ENCODE results near the gene TAF4B.
A peak's percentile ranks its signal among the peaks of the same experiment; 100 is the strongest.

TAF4B gene, protein sequence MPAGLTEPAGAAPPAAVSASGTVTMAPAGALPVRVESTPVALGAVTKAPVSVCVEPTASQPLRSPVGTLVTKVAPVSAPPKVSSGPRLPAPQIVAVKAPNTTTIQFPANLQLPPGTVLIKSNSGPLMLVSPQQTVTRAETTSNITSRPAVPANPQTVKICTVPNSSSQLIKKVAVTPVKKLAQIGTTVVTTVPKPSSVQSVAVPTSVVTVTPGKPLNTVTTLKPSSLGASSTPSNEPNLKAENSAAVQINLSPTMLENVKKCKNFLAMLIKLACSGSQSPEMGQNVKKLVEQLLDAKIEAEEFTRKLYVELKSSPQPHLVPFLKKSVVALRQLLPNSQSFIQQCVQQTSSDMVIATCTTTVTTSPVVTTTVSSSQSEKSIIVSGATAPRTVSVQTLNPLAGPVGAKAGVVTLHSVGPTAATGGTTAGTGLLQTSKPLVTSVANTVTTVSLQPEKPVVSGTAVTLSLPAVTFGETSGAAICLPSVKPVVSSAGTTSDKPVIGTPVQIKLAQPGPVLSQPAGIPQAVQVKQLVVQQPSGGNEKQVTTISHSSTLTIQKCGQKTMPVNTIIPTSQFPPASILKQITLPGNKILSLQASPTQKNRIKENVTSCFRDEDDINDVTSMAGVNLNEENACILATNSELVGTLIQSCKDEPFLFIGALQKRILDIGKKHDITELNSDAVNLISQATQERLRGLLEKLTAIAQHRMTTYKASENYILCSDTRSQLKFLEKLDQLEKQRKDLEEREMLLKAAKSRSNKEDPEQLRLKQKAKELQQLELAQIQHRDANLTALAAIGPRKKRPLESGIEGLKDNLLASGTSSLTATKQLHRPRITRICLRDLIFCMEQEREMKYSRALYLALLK

DNA sequence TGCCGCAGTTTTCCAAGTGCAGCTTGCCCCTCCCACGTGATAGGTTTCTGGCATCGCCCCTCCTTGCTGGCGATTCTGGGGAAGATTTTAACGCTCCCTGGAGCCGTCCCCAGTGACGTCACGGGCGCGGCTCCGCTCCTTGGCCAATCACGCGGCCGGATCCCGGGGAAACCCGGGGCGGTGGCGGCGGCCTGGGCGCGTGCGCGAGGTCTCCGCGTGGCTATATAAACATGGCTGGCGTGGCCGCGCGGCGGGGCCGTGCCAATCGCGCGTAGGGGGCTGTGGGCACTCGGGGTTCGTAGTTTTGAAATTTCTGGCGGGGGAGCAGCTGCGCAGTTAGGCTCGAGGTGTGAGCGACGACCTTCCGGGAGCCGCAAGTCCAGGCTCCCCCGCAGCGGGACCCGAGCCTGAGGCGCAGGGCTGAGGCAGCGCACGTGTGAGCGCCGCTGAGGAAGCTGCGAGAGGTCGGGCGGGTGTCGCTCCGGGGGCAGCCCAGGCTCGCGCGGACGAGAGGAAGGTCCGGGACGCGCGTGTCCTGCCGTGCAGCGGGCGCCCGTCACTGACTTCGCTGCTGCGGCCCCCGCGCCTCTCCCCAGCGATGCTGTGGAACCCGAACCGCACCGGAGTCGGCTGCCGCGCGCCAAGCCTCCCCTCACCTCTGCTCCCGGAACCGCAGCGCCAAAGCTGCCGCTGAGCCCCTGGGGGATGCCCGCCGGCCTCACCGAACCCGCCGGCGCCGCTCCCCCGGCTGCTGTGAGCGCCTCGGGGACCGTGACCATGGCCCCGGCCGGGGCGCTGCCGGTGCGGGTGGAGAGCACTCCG is at the start of gene TAF4B:
Gene TAF4B, plus strand, starts transcription at position 217 of the 822 bp plus-strand sequence. Its CDS starts 489 bp downstream, at position 706.
- H3K27me3 ChIP-seq (ENCODE audit: insufficient read depth, low read length) = no peaks in the 10 kb centered on the region
- no peaks in the 10 kb centered on the region for H4K20me1 ChIP-seq (ENCODE audit: insufficient read depth, low read length)
- no peak for TF ChIP-seq EZH2 (IDR thresholded peaks at IDR 0.05; ENCODE audit: borderline replicate concordance, low read length)
- TF ChIP-seq, protein P1, sequence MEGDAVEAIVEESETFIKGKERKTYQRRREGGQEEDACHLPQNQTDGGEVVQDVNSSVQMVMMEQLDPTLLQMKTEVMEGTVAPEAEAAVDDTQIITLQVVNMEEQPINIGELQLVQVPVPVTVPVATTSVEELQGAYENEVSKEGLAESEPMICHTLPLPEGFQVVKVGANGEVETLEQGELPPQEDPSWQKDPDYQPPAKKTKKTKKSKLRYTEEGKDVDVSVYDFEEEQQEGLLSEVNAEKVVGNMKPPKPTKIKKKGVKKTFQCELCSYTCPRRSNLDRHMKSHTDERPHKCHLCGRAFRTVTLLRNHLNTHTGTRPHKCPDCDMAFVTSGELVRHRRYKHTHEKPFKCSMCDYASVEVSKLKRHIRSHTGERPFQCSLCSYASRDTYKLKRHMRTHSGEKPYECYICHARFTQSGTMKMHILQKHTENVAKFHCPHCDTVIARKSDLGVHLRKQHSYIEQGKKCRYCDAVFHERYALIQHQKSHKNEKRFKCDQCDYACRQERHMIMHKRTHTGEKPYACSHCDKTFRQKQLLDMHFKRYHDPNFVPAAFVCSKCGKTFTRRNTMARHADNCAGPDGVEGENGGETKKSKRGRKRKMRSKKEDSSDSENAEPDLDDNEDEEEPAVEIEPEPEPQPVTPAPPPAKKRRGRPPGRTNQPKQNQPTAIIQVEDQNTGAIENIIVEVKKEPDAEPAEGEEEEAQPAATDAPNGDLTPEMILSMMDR (IDR thresholded peaks at IDR 0.05; ENCODE audit: low read length) = no peak
- peak within 1 kb of the TSS; percentile 97 for H3K4me2 ChIP-seq (ENCODE audit: low read length)
- H3K79me2 ChIP-seq (ENCODE audit: insufficient read depth, low read length) = peaks cover 42% of the 10 kb centered on the region
- H3K9me2 ChIP-seq (ENCODE audit: low read depth, low read length) = no peaks in the 10 kb centered on the region
- peak within 1 kb of the TSS; percentile 78 for H3K9ac ChIP-seq (ENCODE audit: low read length)
- H3K36me3 ChIP-seq (ENCODE audit: insufficient read depth, low read length) = peaks cover 10% of the 10 kb centered on the region
- H3K4me1 ChIP-seq (ENCODE audit: insufficient read depth, low read length, severe bottlenecking) = peaks cover 29% of the 10 kb centered on the region
- H3F3A ChIP-seq (ENCODE audit: insufficient read depth, low read length) = no peaks in the 10 kb centered on the region
- H3K4me3 ChIP-seq (ENCODE audit: low read depth, low read length, poor library complexity, severe bottlenecking) = peak within 1 kb of the TSS; percentile 73
- peak within 1 kb of the TSS; percentile 11 for H3K27ac ChIP-seq (ENCODE audit: low read depth, low read length, poor library complexity, severe bottlenecking)
- H2AFZ ChIP-seq (ENCODE audit: low read length) = peak within 1 kb of the TSS; percentile 99
- H3K9me3 ChIP-seq (ENCODE audit: low read length) = no peaks in the 10 kb centered on the region

DNA sequence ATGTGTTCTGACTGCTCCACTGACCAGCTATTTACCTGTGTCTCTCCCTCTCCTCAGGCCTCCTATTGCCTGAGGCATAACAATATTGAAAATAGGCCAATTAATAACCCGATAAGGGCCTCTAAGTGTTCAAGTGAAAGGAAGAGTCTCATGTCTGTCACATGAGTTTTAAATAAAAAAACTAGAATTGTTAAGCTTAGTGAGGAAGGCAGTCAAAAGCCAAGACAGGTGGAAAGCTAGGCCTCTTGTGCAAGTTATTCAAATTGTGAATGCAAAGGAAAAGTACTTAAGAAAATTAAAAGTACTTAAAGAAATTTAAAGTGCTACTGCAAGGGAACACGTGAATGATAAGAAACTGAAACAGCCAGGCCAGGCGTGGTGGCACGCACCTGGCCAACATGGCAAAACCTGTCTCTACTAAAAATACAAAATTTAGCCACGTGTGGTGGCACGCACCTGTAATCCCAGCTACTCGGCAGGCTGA is 44.9 kb upstream of the TAF4B start:
- Histone ChIP-seq H4K20me1 (ENCODE audit: insufficient read depth, low read length) (no peaks in the 10 kb centered on the region), H3F3A (ENCODE audit: insufficient read depth, low read length) (no peaks in the 10 kb centered on the region), H3K9me2 (ENCODE audit: low read depth, low read length) (no peaks in the 10 kb centered on the region), H3K27me3 (ENCODE audit: insufficient read depth, low read length) (no peaks in the 10 kb centered on the region), H3K27ac (ENCODE audit: low read depth, low read length, poor library complexity, severe bottlenecking) (peak overlapping the region; percentile 63), H3K4me3 (ENCODE audit: low read depth, low read length, poor library complexity, severe bottlenecking) (no peak overlapping the region), H3K36me3 (ENCODE audit: insufficient read depth, low read length) (peaks cover 37% of the 10 kb centered on the region), H3K4me2 (ENCODE audit: low read length) (no peak overlapping the region), H2AFZ (ENCODE audit: low read length) (no peak overlapping the region), H3K9me3 (ENCODE audit: low read length) (peaks cover 6% of the 10 kb centered on the region; the same call in 1 of the 2 replicates), H3K79me2 (ENCODE audit: insufficient read depth, low read length) (no peaks in the 10 kb centered on the region), H3K9ac (ENCODE audit: low read length) (no peak overlapping the region), H3K4me1 (ENCODE audit: insufficient read depth, low read length, severe bottlenecking) (peaks cover 18% of the 10 kb centered on the region)
- TF ChIP-seq, protein P1 (IDR thresholded peaks at IDR 0.05; ENCODE audit: low read length) = no peak
- TF ChIP-seq EZH2 (IDR thresholded peaks at IDR 0.05; ENCODE audit: borderline replicate concordance, low read length) = no peak

Data from OCI-LY1 (cell line).